ENCODE measurements around the gene TMPRSS9.

- TF ChIP-seq POLR2A (IDR thresholded peaks at IDR 0.05), result no peak
- TF ChIP-seq CTCF (IDR thresholded peaks at IDR 0.05), result no peak
These were observed 66.8 kb downstream of the TMPRSS9 start for GRCh38 chr19:2426611-2427428.

Measured in thyroid gland (tissue), 4 donors.